Endodermal cell (in vitro differentiated cells): ENCODE data around the gene SERPINI1. TPM values are rescaled to one million over a fixed set of nuclear protein-coding genes. Genes with fewer than 3 reads are reported as not detected.

ENCODE experiments used
- DNase-seq: peaks from one replicate; pipeline ENCODE4 v3.0.0-alpha.2; 2017
- H3K27ac ChIP-seq: 2 replicates; pipeline ENCODE4 v1.5.1; 2013; ENCODE audit warnings: mild to moderate bottlenecking, low read depth, low read length, moderate library complexity
- H3K27me3 ChIP-seq: 2 replicates; pipeline ENCODE4 v1.6.1; 2013; ENCODE audit warnings: mild to moderate bottlenecking, low read length, moderate library complexity; ENCODE audit not compliant: insufficient read depth, control insufficient read depth, poor library complexity, severe bottlenecking
- H3K36me3 ChIP-seq: 2 replicates; pipeline ENCODE4 v1.7.0; 2013; ENCODE audit warnings: mild to moderate bottlenecking, low read length, moderate library complexity; ENCODE audit not compliant: control insufficient read depth, insufficient read depth
- H3K4me1 ChIP-seq: one replicate; pipeline ENCODE4 v1.7.0; 2013; ENCODE audit warnings: low read length; ENCODE audit not compliant: control insufficient read depth, insufficient read depth
- H3K4me3 ChIP-seq: 2 replicates; pipeline ENCODE4 v1.5.1; 2013; ENCODE audit warnings: mild to moderate bottlenecking, low read length, moderate library complexity
- H3K9ac ChIP-seq: 2 replicates; pipeline ENCODE4 v1.6.1; 2013; ENCODE audit warnings: mild to moderate bottlenecking, low read length, moderate library complexity; ENCODE audit not compliant: poor library complexity, severe bottlenecking; ENCODE audit errors: extremely low read depth
- H3K9me3 ChIP-seq: 2 replicates; pipeline ENCODE4 v1.6.1; 2013; ENCODE audit warnings: mild to moderate bottlenecking, low read length, moderate library complexity; ENCODE audit not compliant: control insufficient read depth
- H3K27ac Mint-ChIP-seq: 2 replicates; pipeline ENCODE4 v1.8.0; 2020; ENCODE audit warnings: mixed read lengths
- H3K27me3 Mint-ChIP-seq: 2 replicates; pipeline ENCODE4 v1.8.0; 2021; ENCODE audit warnings: mild to moderate bottlenecking, mixed read lengths; ENCODE audit not compliant: insufficient read depth
- H3K36me3 Mint-ChIP-seq: 2 replicates; pipeline ENCODE4 v1.8.0; 2020; ENCODE audit warnings: low read depth, mixed read lengths
- H3K4me1 Mint-ChIP-seq: 2 replicates; pipeline ENCODE4 v1.8.0; 2020; ENCODE audit warnings: mixed read lengths
- H3K4me3 Mint-ChIP-seq: 2 replicates; pipeline ENCODE4 v1.8.0; 2020; ENCODE audit warnings: mild to moderate bottlenecking, moderate library complexity, mixed read lengths
- H3K9me3 Mint-ChIP-seq: 2 replicates; pipeline ENCODE4 v1.8.0; 2020; ENCODE audit warnings: mild to moderate bottlenecking, mixed read lengths
- CTCF ChIP-seq: fragments of 200-600 bp; sonication (generic); conservative IDR thresholded peaks from 2 replicates; pipeline ENCODE4 v1.5.0; 2021; ENCODE audit warnings: antibody characterized with exemption, mild to moderate bottlenecking
- WGBS, 2 experiments: methylation state at CpG; one replicate each; pipeline versions ENCODE4 v1.1.5 to v1.1.7; 2013; ENCODE audit warnings: missing lambda C conversion rate in 2 of 2, mixed read lengths in 1 of 2; ENCODE audit not compliant: insufficient coverage in 1 of 2, insufficient read length in 1 of 2; 5-methylcytosine and 5-hydroxymethylcytosine counted together
- total RNA-seq, 2 donors: library from RNA; stranded (reverse); fragmentation: NEBNext Ultra II Directional in 1 of 2; extraction: Animal tissue kit (Norgen Biotek cat#: 25700) in 1 of 2; gene quantifications; 2 replicates in 1 of 2; 3 replicates in 1 of 2; pipeline ENCODE4 v1.2.1, GENCODE V29; 2021

The SERPINI1 gene
- total RNA-seq, 2 donors from 2014 or later, result 16.1 to 21.2 TPM

DNA sequence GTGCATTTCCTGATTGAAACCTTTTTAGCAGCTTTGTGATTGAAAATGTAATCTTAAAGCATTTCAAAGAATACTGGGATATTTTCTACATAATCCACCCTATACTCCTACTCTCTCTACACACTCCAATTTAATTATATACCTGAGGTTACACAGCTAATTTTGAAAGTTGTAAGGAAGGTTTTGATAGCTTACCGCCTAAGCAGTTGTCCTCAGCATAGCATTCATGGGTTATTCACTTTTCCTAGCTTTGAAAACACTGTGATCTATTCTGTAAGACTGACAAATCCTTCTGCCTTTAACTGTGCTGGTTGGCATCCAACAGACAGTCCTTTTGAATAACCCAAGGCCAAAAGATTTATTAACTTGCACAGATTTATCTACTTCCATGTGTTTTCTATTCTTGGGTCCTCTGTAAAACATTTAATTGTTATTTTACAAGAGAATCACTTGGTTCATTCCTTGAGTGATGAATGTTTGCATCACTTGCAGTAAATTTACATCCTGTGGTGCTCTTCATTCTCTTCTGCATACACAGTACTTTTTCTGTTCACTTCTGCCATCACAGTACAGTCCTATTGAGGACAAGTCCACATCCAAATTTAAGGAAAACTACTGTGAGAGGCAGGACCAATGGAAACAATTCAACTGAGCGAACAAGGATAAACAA lies 44.8 kb downstream of the SERPINI1 start:
- H3K4me1 Mint-ChIP-seq, result no peaks in the 10 kb centered on the region

GRCh38 chr3:167783781-167784180 lies 48.3 kb downstream of the SERPINI1 start:
- Histone ChIP-seq H3K4me1 (no peaks in the 10 kb centered on the region), H3K27me3 (no peaks in the 10 kb centered on the region), H3K27ac (no peak overlapping the region), H3K4me3 (no peak overlapping the region), H3K36me3 (no peaks in the 10 kb centered on the region), H3K9me3 (peaks cover 2% of the 10 kb centered on the region), H3K9ac (no peak overlapping the region)
- Mint-ChIP-seq H3K36me3 (no peaks in the 10 kb centered on the region), H3K27ac (no peak overlapping the region), H3K4me1 (peaks cover 9% of the 10 kb centered on the region), H3K9me3 (no peaks in the 10 kb centered on the region), H3K27me3 (no peaks in the 10 kb centered on the region), H3K4me3 (no peak overlapping the region)
- 96 to 100% methylated on average over 1 of the region's 1 CpG for WGBS, 2 experiments
- DNase-seq, result no peak
- no peak for TF ChIP-seq CTCF

More for the DNA sequence above, 44.8 kb downstream of the SERPINI1 start:
- WGBS, 2 experiments, result 88 to 93% methylated on average over 2 of the region's 2 CpGs
- Histone ChIP-seq H3K9ac (no peak overlapping the region), H3K9me3 (peaks cover 14% of the 10 kb centered on the region), H3K36me3 (no peaks in the 10 kb centered on the region), H3K4me3 (no peak overlapping the region), H3K27ac (no peak overlapping the region), H3K4me1 (no peaks in the 10 kb centered on the region), H3K27me3 (no peaks in the 10 kb centered on the region)
- Mint-ChIP-seq H3K9me3 (peaks cover 15% of the 10 kb centered on the region), H3K4me3 (no peak overlapping the region), H3K27ac (no peak overlapping the region), H3K36me3 (peaks cover 3% of the 10 kb centered on the region), H3K27me3 (no peaks in the 10 kb centered on the region)
- DNase-seq, result no peak
- no peak for TF ChIP-seq CTCF

DNA sequence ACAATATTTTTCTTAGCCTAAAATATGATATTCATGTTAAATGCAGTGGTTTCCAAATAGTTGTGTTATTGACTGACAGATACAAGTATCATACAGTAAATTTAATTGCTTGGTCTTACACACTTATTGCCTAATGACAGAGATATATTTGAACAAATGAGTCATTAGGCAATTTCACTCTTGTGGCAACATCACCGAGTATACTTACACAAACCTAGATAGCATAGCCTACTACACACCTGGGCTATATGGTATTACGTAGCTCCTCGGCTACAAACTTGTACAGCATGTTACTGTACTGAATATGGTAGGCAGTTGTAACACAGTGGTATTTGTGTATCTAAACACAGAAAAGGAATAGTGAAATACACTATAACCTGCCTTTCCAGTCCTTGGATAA lies 50.3 kb downstream of the SERPINI1 start:
- Mint-ChIP-seq H3K4me1 (peaks cover 14% of the 10 kb centered on the region), H3K9me3 (no peaks in the 10 kb centered on the region), H3K4me3 (no peak overlapping the region), H3K27ac (no peak overlapping the region), H3K36me3 (peaks cover 2% of the 10 kb centered on the region), H3K27me3 (no peaks in the 10 kb centered on the region)
- H3K27me3 ChIP-seq, result no peaks in the 10 kb centered on the region
- no peak overlapping the region for H3K4me3 ChIP-seq
- WGBS, 2 experiments, result 86 to 98% methylated on average over 1 to 3 of the region's 3 CpGs
- H3K9me3 ChIP-seq, result no peaks in the 10 kb centered on the region
- no peak overlapping the region for H3K9ac ChIP-seq
- no peaks in the 10 kb centered on the region for H3K36me3 ChIP-seq
- H3K27ac ChIP-seq, result no peak overlapping the region
- no peak for TF ChIP-seq CTCF
- DNase-seq, result no peak
- H3K4me1 ChIP-seq, result no peaks in the 10 kb centered on the region
